H9 (cell line): ENCODE data around the gene AK8. TPM values are rescaled to one million over a fixed set of nuclear protein-coding genes. Genes with fewer than 3 reads are reported as not detected.

Source experiments
- DNase-seq: peaks from one replicate; pipeline ENCODE4 v3.0.0-alpha.2; 2017
- H2AFZ ChIP-seq: one replicate; pipeline ENCODE4 v1.6.1; 2013; ENCODE audit warnings: mild to moderate bottlenecking, low read length, control low read depth, moderate library complexity
- H2AK5ac ChIP-seq: 2 replicates; pipeline ENCODE4 v1.6.1; 2013; ENCODE audit warnings: low read length, control low read depth, mixed read lengths; ENCODE audit not compliant: insufficient read length
- H2BK120ac ChIP-seq: one replicate; pipeline ENCODE4 v1.6.1; 2013; ENCODE audit warnings: low read depth, mild to moderate bottlenecking, low read length, control low read depth, inconsistent platforms; ENCODE audit not compliant: poor library complexity, severe bottlenecking
- H2BK12ac ChIP-seq: 2 replicates; pipeline ENCODE4 v1.6.1; 2013; ENCODE audit warnings: low read length, control low read depth, mixed read lengths, low read depth; ENCODE audit not compliant: insufficient read length
- H2BK15ac ChIP-seq: 2 replicates; pipeline ENCODE4 v1.6.1; 2013; ENCODE audit warnings: low read depth, low read length, control low read depth
- H2BK20ac ChIP-seq: one replicate; pipeline ENCODE4 v1.6.1; 2013; ENCODE audit warnings: low read depth, mild to moderate bottlenecking, low read length, control low read depth, inconsistent platforms; ENCODE audit not compliant: poor library complexity, severe bottlenecking
- H2BK5ac ChIP-seq: 2 replicates; pipeline ENCODE4 v1.6.1; 2013; ENCODE audit warnings: low read length, control low read depth, mixed read lengths; ENCODE audit not compliant: insufficient read length
- H3K14ac ChIP-seq: 2 replicates; pipeline ENCODE4 v1.6.1; 2013; ENCODE audit warnings: low read length, control low read depth; ENCODE audit not compliant: insufficient read depth
- H3K18ac ChIP-seq: 2 replicates; pipeline ENCODE4 v1.6.1; 2013; ENCODE audit warnings: low read depth, mild to moderate bottlenecking, mixed read lengths, low read length, control low read depth; ENCODE audit not compliant: insufficient read length
- H3K23ac ChIP-seq: 2 replicates; pipeline ENCODE4 v1.6.1; 2013; ENCODE audit warnings: low read length, control low read depth, mixed read lengths, low read depth; ENCODE audit not compliant: insufficient read length
- H3K23me2 ChIP-seq: 2 replicates; pipeline ENCODE4 v1.6.1; 2013; ENCODE audit warnings: low read depth, mild to moderate bottlenecking, mixed read lengths, low read length, control low read depth; ENCODE audit not compliant: insufficient read length, poor library complexity, severe bottlenecking
- H3K27ac ChIP-seq: 2 replicates; pipeline ENCODE4 v1.5.1; 2013; ENCODE audit warnings: low read length, control low read depth, mixed read lengths, low read depth; ENCODE audit not compliant: insufficient read length
- H3K27me3 ChIP-seq: 2 replicates; pipeline ENCODE4 v1.6.1; 2013; ENCODE audit warnings: low read length, control low read depth, inconsistent platforms; ENCODE audit not compliant: insufficient read depth
- H3K4ac ChIP-seq: 2 replicates; pipeline ENCODE4 v1.6.1; 2013; ENCODE audit warnings: low read depth, mild to moderate bottlenecking, control low read depth, inconsistent platforms, low read length, moderate library complexity
- H3K4me1 ChIP-seq: 2 replicates; pipeline ENCODE4 v1.6.1; 2013; ENCODE audit warnings: low read length, control low read depth, inconsistent platforms; ENCODE audit not compliant: insufficient read depth
- H3K4me2 ChIP-seq: 2 replicates; pipeline ENCODE4 v1.6.1; 2013; ENCODE audit warnings: low read length, control low read depth, mixed read lengths; ENCODE audit not compliant: insufficient read length, insufficient read depth
- H3K56ac ChIP-seq: 2 replicates; pipeline ENCODE4 v1.6.1; 2013; ENCODE audit warnings: low read depth, mild to moderate bottlenecking, mixed read lengths, low read length, control low read depth; ENCODE audit not compliant: insufficient read length
- H3K79me1 ChIP-seq: 2 replicates; pipeline ENCODE4 v1.6.1; 2013; ENCODE audit warnings: low read depth, mild to moderate bottlenecking, moderate library complexity, low read length, control low read depth, inconsistent platforms; ENCODE audit not compliant: insufficient read depth, poor library complexity, severe bottlenecking
- H3K79me2 ChIP-seq: 2 replicates; pipeline ENCODE4 v1.6.1; 2013; ENCODE audit warnings: low read length, control low read depth, inconsistent platforms; ENCODE audit not compliant: insufficient read depth
- H3K9ac ChIP-seq: 2 replicates; pipeline ENCODE4 v1.6.1; 2013; ENCODE audit warnings: low read length, control low read depth, mixed read lengths; ENCODE audit not compliant: insufficient read length; ENCODE audit errors: extremely low read depth
- H3K9me3 ChIP-seq: one replicate; pipeline ENCODE4 v1.6.1; 2013; ENCODE audit warnings: low read depth, low read length, inconsistent platforms; ENCODE audit not compliant: control insufficient read depth
- H3T11ph ChIP-seq: one replicate; pipeline ENCODE4 v1.6.1; 2013; ENCODE audit warnings: mild to moderate bottlenecking, low read length, control low read depth, inconsistent platforms
- H4K20me1 ChIP-seq: one replicate; pipeline ENCODE4 v1.6.1; 2013; ENCODE audit not compliant: control insufficient read depth, insufficient read length, insufficient read depth
- H4K5ac ChIP-seq: 2 replicates; pipeline ENCODE4 v1.6.1; 2013; ENCODE audit warnings: low read depth, mild to moderate bottlenecking, mixed read lengths, low read length, control low read depth; ENCODE audit not compliant: insufficient read length
- H4K8ac ChIP-seq: replicated peaks from 2 replicates; pipeline ENCODE4 v1.6.1; 2013; ENCODE audit warnings: low read length, control low read depth, mixed read lengths, low read depth; ENCODE audit not compliant: insufficient read length
- H4K91ac ChIP-seq: 2 replicates; pipeline ENCODE4 v1.6.1; 2013; ENCODE audit warnings: low read depth, mild to moderate bottlenecking, moderate library complexity, mixed read lengths, low read length, control low read depth; ENCODE audit not compliant: insufficient read length
- H3K27ac Mint-ChIP-seq, 3 experiments: 2 replicates in 2 of 3; 3 replicates in 1 of 3; pipeline ENCODE4 v1.8.0; 2020 to 2021; ENCODE audit warnings: mixed read lengths in 3 of 3, mild to moderate bottlenecking in 1 of 3, moderate library complexity in 1 of 3
- H3K27me3 Mint-ChIP-seq: 2 replicates; pipeline ENCODE4 v1.8.0; 2021; ENCODE audit warnings: low read depth, mild to moderate bottlenecking, moderate library complexity, mixed read lengths
- H3K36me3 Mint-ChIP-seq, 3 experiments: 2 replicates in 2 of 3; 3 replicates in 1 of 3; pipeline ENCODE4 v1.8.0; 2020 to 2021; ENCODE audit warnings: low read depth in 3 of 3, mixed read lengths in 3 of 3; ENCODE audit not compliant: insufficient read depth in 1 of 3
- H3K4me1 Mint-ChIP-seq, 2 experiments: 2 replicates each; pipeline ENCODE4 v1.8.0; 2020; ENCODE audit warnings: mixed read lengths in 2 of 2
- H3K4me3 Mint-ChIP-seq, 2 experiments: 2 replicates in 1 of 2; 3 replicates in 1 of 2; pipeline ENCODE4 v1.8.0; 2020 to 2021; ENCODE audit warnings: mild to moderate bottlenecking in 2 of 2, mixed read lengths in 2 of 2, moderate library complexity in 1 of 2
- H3K9me3 Mint-ChIP-seq, 2 experiments: 2 replicates in 1 of 2; 3 replicates in 1 of 2; pipeline ENCODE4 v1.8.0; 2020; ENCODE audit warnings: mild to moderate bottlenecking in 2 of 2, mixed read lengths in 2 of 2, moderate library complexity in 1 of 2
- CTCF ChIP-seq: fragments of 200-600 bp; sonication (generic); conservative IDR thresholded peaks from 3 replicates; pipeline ENCODE4 v1.8.0; 2021; ENCODE audit warnings: antibody characterized with exemption, mild to moderate bottlenecking
- WGBS: extraction: QIAGEN DNeasy Blood & Tissue Kit; methylation state at CpG from one replicate; pipeline ENCODE4 v1.1.7; 2013; ENCODE audit warnings: missing lambda C conversion rate, low lambda C conversion rate, mixed read lengths; ENCODE audit not compliant: insufficient read length; ENCODE audit errors: extremely low coverage; 5-methylcytosine and 5-hydroxymethylcytosine counted together
- total RNA-seq: library from RNA; stranded (reverse); gene quantifications from 2 replicates; pipeline ENCODE4 v1.2.1, GENCODE V29; 2021

Gene AK8
- total RNA-seq, 1 experiment from 2014 or later = 0.44 TPM

- Histone ChIP-seq H2BK12ac (no peak overlapping the region), H3K23ac (no peak overlapping the region), H3K79me1 (no peaks in the 10 kb centered on the region), H4K5ac (no peak overlapping the region), H2AFZ (no peak overlapping the region), H3K27me3 (no peaks in the 10 kb centered on the region), H3K4me1 (no peaks in the 10 kb centered on the region), H3K4me2 (no peak overlapping the region), H3K9ac (no peak overlapping the region), H2BK15ac (no peak overlapping the region), H4K20me1 (no peaks in the 10 kb centered on the region), H3T11ph (no peak overlapping the region), H4K91ac (no peak overlapping the region), H2BK5ac (no peak overlapping the region), H3K56ac (no peak overlapping the region), H3K18ac (no peak overlapping the region), H2BK20ac (no peak overlapping the region), H3K9me3 (no peaks in the 10 kb centered on the region), H3K4ac (no peak overlapping the region), H3K79me2 (no peaks in the 10 kb centered on the region), H2BK120ac (no peak overlapping the region), H3K23me2 (no peaks in the 10 kb centered on the region), H4K8ac (no peak overlapping the region), H3K27ac (no peak overlapping the region), H3K14ac (no peak overlapping the region; the same call in 1 of the 2 replicates), H2AK5ac (no peak overlapping the region)
- DNase-seq = no peak
- Mint-ChIP-seq H3K36me3 (peaks cover 16 to 64% (median 37%) of the 10 kb centered on the region in 3 experiments), H3K9me3 (no peaks in the 10 kb centered on the region), H3K4me1 (no peaks in the 10 kb centered on the region), H3K27me3 (no peaks in the 10 kb centered on the region), H3K4me3 (no peak overlapping the region), H3K27ac (no peak overlapping the region)
- TF ChIP-seq CTCF = no peak
- WGBS = no CpG with 5 or more reads among the region's 6 CpGs
These were observed 36.8 kb upstream of the AK8 start for GRCh38 chr9:132914924-132915323.
